Measurements from ENCODE around the gene BEND6.

Gene BEND6

GRCh38 chr6:56936466-56936865 lies 18.4 kb upstream of the BEND6 start:
- Histone ChIP-seq H3K4me3 (ENCODE audit: insufficient read depth in 1 of 2, low read depth in 1 of 2, low read length in 2 of 2) (no peak overlapping the region), H2AFZ (ENCODE audit: low read depth, low read length) (no peak overlapping the region), H4K91ac (ENCODE audit: low read length) (no peak overlapping the region), H3K23ac (ENCODE audit: low read length in 2 of 2) (no peak overlapping the region), H3K27me3 (ENCODE audit: control insufficient read depth in 1 of 2, insufficient read depth in 1 of 2, low read length in 2 of 2) (no peaks in the 10 kb centered on the region), H2AK5ac (ENCODE audit: low read length, severe bottlenecking) (peak overlapping the region; percentile 68), H2BK12ac (ENCODE audit: low read length in 2 of 2) (no peak overlapping the region), H4K8ac (ENCODE audit: low read length) (no peak overlapping the region), H3K27ac (ENCODE audit: low read length, poor library complexity, severe bottlenecking) (no peak overlapping the region), H2BK5ac (ENCODE audit: low read depth, low read length, poor library complexity, severe bottlenecking) (no peak overlapping the region), H3K79me1 (replicated peaks; ENCODE audit: low read length, poor library complexity, severe bottlenecking) (peaks cover 9% of the 10 kb centered on the region), H3K18ac (ENCODE audit: low read depth in 1 of 2, low read length in 2 of 2) (no peak overlapping the region), H3K14ac (ENCODE audit: low read length in 2 of 2) (no peak overlapping the region), H2BK15ac (ENCODE audit: low read depth, poor library complexity, severe bottlenecking) (no peak overlapping the region), H3K4me1 (ENCODE audit: control insufficient read depth, insufficient read depth, low read depth, low read length) (no peaks in the 10 kb centered on the region), H3K36me3 (ENCODE audit: control insufficient read depth in 1 of 2, insufficient read depth in 2 of 2, low read depth in 1 of 2, low read length in 2 of 2) (peaks cover 0 to 26% of the 10 kb centered on the region in 2 experiments), H3K9ac (ENCODE audit: low read length) (peak overlapping the region; percentile 40), H3K4ac (ENCODE audit: low read depth in 1 of 2, low read length in 2 of 2) (no peak overlapping the region), H3K4me2 (ENCODE audit: low read length, poor library complexity, severe bottlenecking) (no peak overlapping the region), H2BK120ac (ENCODE audit: low read depth, low read length) (no peak overlapping the region), H3K9me3 (ENCODE audit: control insufficient read depth, low read length) (peaks cover 9% of the 10 kb centered on the region)
- WGBS: 90% methylated on average over 4 of the region's 4 CpGs
- DNase-seq: no peak

GRCh38 chr6:56938649-56939191 lies 16.2 kb upstream of the BEND6 start:
- H3K36me3 ChIP-seq (ENCODE audit: control insufficient read depth in 1 of 2, insufficient read depth in 2 of 2, low read depth in 1 of 2, low read length in 2 of 2): peaks cover 0 to 16% of the 10 kb centered on the region in 2 experiments
- no peak overlapping the region for H2BK15ac ChIP-seq (ENCODE audit: low read depth, poor library complexity, severe bottlenecking)
- no peak overlapping the region for H3K23ac ChIP-seq (ENCODE audit: low read length in 2 of 2)
- no peak overlapping the region for H2BK120ac ChIP-seq (ENCODE audit: low read depth, low read length)
- no peak overlapping the region for H2BK5ac ChIP-seq (ENCODE audit: low read depth, low read length, poor library complexity, severe bottlenecking)
- WGBS: no CpG with 5 or more reads among the region's 1 CpG
- peak overlapping the region; percentile 88 for H3K27ac ChIP-seq (ENCODE audit: low read length, poor library complexity, severe bottlenecking)
- no peaks in the 10 kb centered on the region for H3K4me1 ChIP-seq (ENCODE audit: control insufficient read depth, insufficient read depth, low read depth, low read length)
- H3K79me1 ChIP-seq (replicated peaks; ENCODE audit: low read length, poor library complexity, severe bottlenecking): peaks cover 7% of the 10 kb centered on the region
- H3K4me3 ChIP-seq (ENCODE audit: insufficient read depth in 1 of 2, low read depth in 1 of 2, low read length in 2 of 2): peak overlapping the region in 1 of 2 experiments; percentile 41
- H2BK12ac ChIP-seq (ENCODE audit: low read length in 2 of 2): no peak overlapping the region
- H3K4ac ChIP-seq (ENCODE audit: low read depth in 1 of 2, low read length in 2 of 2): no peak overlapping the region
- no peak overlapping the region for H4K91ac ChIP-seq (ENCODE audit: low read length)
- no peak overlapping the region for H3K14ac ChIP-seq (ENCODE audit: low read length in 2 of 2)
- H3K4me2 ChIP-seq (ENCODE audit: low read length, poor library complexity, severe bottlenecking): no peak overlapping the region
- H3K27me3 ChIP-seq (ENCODE audit: control insufficient read depth in 1 of 2, insufficient read depth in 1 of 2, low read length in 2 of 2): no peaks in the 10 kb centered on the region
- no peak overlapping the region for H4K8ac ChIP-seq (ENCODE audit: low read length)
- H3K9ac ChIP-seq (ENCODE audit: low read length): peak overlapping the region; percentile 73
- H3K9me3 ChIP-seq (ENCODE audit: control insufficient read depth, low read length): peaks cover 16% of the 10 kb centered on the region
- H3K18ac ChIP-seq (ENCODE audit: low read depth in 1 of 2, low read length in 2 of 2): no peak overlapping the region
- no peak overlapping the region for H2AK5ac ChIP-seq (ENCODE audit: low read length, severe bottlenecking)
- no peak overlapping the region for H2AFZ ChIP-seq (ENCODE audit: low read depth, low read length)
- peak; percentile 76 for DNase-seq

GRCh38 chr6:56940463-56940862 lies 14.4 kb upstream of the BEND6 start:
- Histone ChIP-seq H3K9ac (ENCODE audit: low read length) (no peak overlapping the region), H4K8ac (ENCODE audit: low read length) (no peak overlapping the region), H3K18ac (ENCODE audit: low read depth in 1 of 2, low read length in 2 of 2) (no peak overlapping the region), H3K4me3 (ENCODE audit: insufficient read depth in 1 of 2, low read depth in 1 of 2, low read length in 2 of 2) (no peak overlapping the region), H4K91ac (ENCODE audit: low read length) (no peak overlapping the region), H3K79me1 (replicated peaks; ENCODE audit: low read length, poor library complexity, severe bottlenecking) (peaks cover 3% of the 10 kb centered on the region), H3K4ac (ENCODE audit: low read depth in 1 of 2, low read length in 2 of 2) (no peak overlapping the region), H3K9me3 (ENCODE audit: control insufficient read depth, low read length) (peaks cover 16% of the 10 kb centered on the region), H2AK5ac (ENCODE audit: low read length, severe bottlenecking) (no peak overlapping the region), H2BK12ac (ENCODE audit: low read length in 2 of 2) (no peak overlapping the region), H3K27me3 (ENCODE audit: control insufficient read depth in 1 of 2, insufficient read depth in 1 of 2, low read length in 2 of 2) (no peaks in the 10 kb centered on the region), H2BK15ac (ENCODE audit: low read depth, poor library complexity, severe bottlenecking) (no peak overlapping the region), H3K36me3 (ENCODE audit: control insufficient read depth in 1 of 2, insufficient read depth in 2 of 2, low read depth in 1 of 2, low read length in 2 of 2) (peaks cover 0 to 15% of the 10 kb centered on the region in 2 experiments), H3K23ac (ENCODE audit: low read length in 2 of 2) (no peak overlapping the region), H3K27ac (ENCODE audit: low read length, poor library complexity, severe bottlenecking) (no peak overlapping the region), H3K14ac (ENCODE audit: low read length in 2 of 2) (no peak overlapping the region), H2BK5ac (ENCODE audit: low read depth, low read length, poor library complexity, severe bottlenecking) (no peak overlapping the region), H3K4me1 (ENCODE audit: control insufficient read depth, insufficient read depth, low read depth, low read length) (no peaks in the 10 kb centered on the region), H2AFZ (ENCODE audit: low read depth, low read length) (no peak overlapping the region), H2BK120ac (ENCODE audit: low read depth, low read length) (no peak overlapping the region), H3K4me2 (ENCODE audit: low read length, poor library complexity, severe bottlenecking) (no peak overlapping the region)
- WGBS: 100% methylated on average over 5 of the region's 5 CpGs
- no peak for DNase-seq

- Histone ChIP-seq H2AK5ac (ENCODE audit: low read length, severe bottlenecking) (no peak overlapping the region), H3K9me3 (ENCODE audit: control insufficient read depth, low read length) (peaks cover 16% of the 10 kb centered on the region), H3K79me1 (replicated peaks; ENCODE audit: low read length, poor library complexity, severe bottlenecking) (peaks cover 3% of the 10 kb centered on the region), H2AFZ (ENCODE audit: low read depth, low read length) (no peak overlapping the region), H2BK5ac (ENCODE audit: low read depth, low read length, poor library complexity, severe bottlenecking) (no peak overlapping the region), H2BK15ac (ENCODE audit: low read depth, poor library complexity, severe bottlenecking) (no peak overlapping the region), H3K27ac (ENCODE audit: low read length, poor library complexity, severe bottlenecking) (no peak overlapping the region), H3K4me2 (ENCODE audit: low read length, poor library complexity, severe bottlenecking) (no peak overlapping the region), H3K18ac (ENCODE audit: low read depth in 1 of 2, low read length in 2 of 2) (no peak overlapping the region), H3K4me3 (ENCODE audit: insufficient read depth in 1 of 2, low read depth in 1 of 2, low read length in 2 of 2) (no peak overlapping the region), H3K23ac (ENCODE audit: low read length in 2 of 2) (no peak overlapping the region), H3K4me1 (ENCODE audit: control insufficient read depth, insufficient read depth, low read depth, low read length) (no peaks in the 10 kb centered on the region), H3K9ac (ENCODE audit: low read length) (no peak overlapping the region), H2BK120ac (ENCODE audit: low read depth, low read length) (no peak overlapping the region), H4K8ac (ENCODE audit: low read length) (no peak overlapping the region), H3K14ac (ENCODE audit: low read length in 2 of 2) (no peak overlapping the region), H3K36me3 (ENCODE audit: control insufficient read depth in 1 of 2, insufficient read depth in 2 of 2, low read depth in 1 of 2, low read length in 2 of 2) (peaks cover 0 to 16% of the 10 kb centered on the region in 2 experiments), H4K91ac (ENCODE audit: low read length) (no peak overlapping the region), H3K27me3 (ENCODE audit: control insufficient read depth in 1 of 2, insufficient read depth in 1 of 2, low read length in 2 of 2) (no peaks in the 10 kb centered on the region), H2BK12ac (ENCODE audit: low read length in 2 of 2) (no peak overlapping the region), H3K4ac (ENCODE audit: low read depth in 1 of 2, low read length in 2 of 2) (no peak overlapping the region)
- DNase-seq: no peak
Measured at GRCh38 chr6:56940977-56941376, 13.9 kb upstream of the BEND6 start.

Measured in mesenchymal stem cell (in vitro differentiated cells and primary cell).